ENCODE results near the gene OR52N5.

DNA sequence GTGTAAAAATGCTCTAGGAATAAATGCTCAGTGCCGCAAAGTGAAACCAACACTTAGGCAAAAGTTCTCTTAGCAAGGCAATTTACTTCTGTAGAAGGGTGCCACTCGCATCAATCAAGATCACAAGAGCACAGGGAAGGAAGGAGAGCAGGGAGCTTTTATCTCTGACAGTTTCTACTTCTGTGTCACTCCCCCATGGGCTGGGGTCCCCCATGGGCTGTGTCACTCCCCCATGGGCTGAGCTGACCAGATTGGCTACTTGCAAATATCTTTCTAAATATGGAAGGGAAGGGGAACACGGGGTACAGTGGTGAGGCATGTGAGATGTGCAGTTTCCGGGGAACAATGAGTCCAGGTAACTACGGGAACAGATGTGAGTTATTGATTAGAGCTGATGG lies 26.0 kb upstream of the OR52N5 start:
- TF ChIP-seq MAFK (IDR thresholded peaks at IDR 0.05; ENCODE audit: partially characterized antibody) (no peak), SMC3 (IDR thresholded peaks at IDR 0.05) (no peak), MAZ (IDR thresholded peaks at IDR 0.05; ENCODE audit: borderline replicate concordance, low read depth, low read length) (no peak), RAD21 (conservative IDR thresholded peaks at IDR 0.05 in 1 of 2, IDR thresholded peaks at IDR 0.05 in 1 of 2) (no peak), MAX (IDR thresholded peaks at IDR 0.05) (no peak), USF2 (IDR thresholded peaks at IDR 0.05) (no peak), EP300 (IDR thresholded peaks at IDR 0.05) (no peak), REST (IDR thresholded peaks at IDR 0.05) (no peak)
- TF ChIP-seq, protein P1, sequence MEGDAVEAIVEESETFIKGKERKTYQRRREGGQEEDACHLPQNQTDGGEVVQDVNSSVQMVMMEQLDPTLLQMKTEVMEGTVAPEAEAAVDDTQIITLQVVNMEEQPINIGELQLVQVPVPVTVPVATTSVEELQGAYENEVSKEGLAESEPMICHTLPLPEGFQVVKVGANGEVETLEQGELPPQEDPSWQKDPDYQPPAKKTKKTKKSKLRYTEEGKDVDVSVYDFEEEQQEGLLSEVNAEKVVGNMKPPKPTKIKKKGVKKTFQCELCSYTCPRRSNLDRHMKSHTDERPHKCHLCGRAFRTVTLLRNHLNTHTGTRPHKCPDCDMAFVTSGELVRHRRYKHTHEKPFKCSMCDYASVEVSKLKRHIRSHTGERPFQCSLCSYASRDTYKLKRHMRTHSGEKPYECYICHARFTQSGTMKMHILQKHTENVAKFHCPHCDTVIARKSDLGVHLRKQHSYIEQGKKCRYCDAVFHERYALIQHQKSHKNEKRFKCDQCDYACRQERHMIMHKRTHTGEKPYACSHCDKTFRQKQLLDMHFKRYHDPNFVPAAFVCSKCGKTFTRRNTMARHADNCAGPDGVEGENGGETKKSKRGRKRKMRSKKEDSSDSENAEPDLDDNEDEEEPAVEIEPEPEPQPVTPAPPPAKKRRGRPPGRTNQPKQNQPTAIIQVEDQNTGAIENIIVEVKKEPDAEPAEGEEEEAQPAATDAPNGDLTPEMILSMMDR (IDR thresholded peaks at IDR 0.05) = no peak
